Stimulated activated CD8-positive, alpha-beta memory T cell treated with anti-CD3 and anti-CD28 coated beads, Interleukin-2, amount 100 ng/mL, for 1 hour (primary cell): Measurements from ENCODE around the gene MARCHF5.

Source experiments
- DNase-seq, 2 donors: peaks; one replicate each; pipeline ENCODE4 v3.0.0-alpha.2; 2020; ENCODE audit warnings: low read depth in 2 of 2

MARCHF5 gene, protein sequence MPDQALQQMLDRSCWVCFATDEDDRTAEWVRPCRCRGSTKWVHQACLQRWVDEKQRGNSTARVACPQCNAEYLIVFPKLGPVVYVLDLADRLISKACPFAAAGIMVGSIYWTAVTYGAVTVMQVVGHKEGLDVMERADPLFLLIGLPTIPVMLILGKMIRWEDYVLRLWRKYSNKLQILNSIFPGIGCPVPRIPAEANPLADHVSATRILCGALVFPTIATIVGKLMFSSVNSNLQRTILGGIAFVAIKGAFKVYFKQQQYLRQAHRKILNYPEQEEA

DNA sequence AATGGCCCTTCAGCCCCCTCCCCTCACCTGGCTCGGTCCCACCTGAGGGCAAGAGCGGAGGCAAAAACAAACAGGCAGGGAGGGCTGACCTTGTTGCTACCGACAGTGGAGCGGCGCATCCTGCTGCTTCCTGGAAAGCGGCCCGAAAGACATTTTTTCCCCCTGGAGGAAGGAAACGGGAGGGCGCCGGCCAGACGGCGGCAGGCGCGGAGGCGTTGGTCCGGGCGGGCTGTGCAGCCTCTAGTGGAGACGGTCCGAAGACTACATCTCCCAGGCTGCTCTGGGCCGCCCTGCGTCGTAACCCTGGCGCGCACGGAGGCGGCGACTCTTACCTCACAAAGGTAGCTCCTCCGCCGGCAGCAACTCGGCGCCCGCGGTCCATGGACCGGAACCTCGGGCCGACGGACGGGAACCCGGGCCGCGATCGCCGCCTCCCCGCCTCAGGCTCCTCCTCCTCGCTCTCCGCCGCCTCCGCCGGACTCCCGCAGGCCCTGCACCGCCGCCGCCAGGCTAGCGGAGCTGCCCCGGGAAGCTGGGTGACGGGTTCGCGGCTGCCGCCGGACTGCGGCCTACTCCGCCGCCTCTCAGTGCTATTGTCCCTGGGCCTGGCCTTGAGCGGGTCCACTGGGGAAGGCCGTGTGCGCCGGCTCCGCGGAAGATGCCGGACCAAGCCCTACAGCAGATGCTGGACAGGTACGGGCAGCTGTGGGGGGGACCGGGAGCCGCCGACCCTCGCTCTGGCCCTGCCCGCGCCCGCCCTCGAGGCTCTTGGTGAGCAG lies at the start of gene MARCHF5, which contains the start of gene CPEB3:
Gene MARCHF5, plus strand, starts transcription at position 331 of the 779 bp plus-strand sequence. Its CDS starts 328 bp downstream, at position 659.
Gene CPEB3, minus strand, starts transcription at position 242 of the 779 bp plus-strand sequence. CDS start 50,728 bp downstream, outside the sequence.
- DNase-seq = peak; percentile 76 to 81

- DNase-seq = no peak
These were observed 49.5 kb upstream of the MARCHF5 start for GRCh38 chr10:92241501-92241900.

DNA sequence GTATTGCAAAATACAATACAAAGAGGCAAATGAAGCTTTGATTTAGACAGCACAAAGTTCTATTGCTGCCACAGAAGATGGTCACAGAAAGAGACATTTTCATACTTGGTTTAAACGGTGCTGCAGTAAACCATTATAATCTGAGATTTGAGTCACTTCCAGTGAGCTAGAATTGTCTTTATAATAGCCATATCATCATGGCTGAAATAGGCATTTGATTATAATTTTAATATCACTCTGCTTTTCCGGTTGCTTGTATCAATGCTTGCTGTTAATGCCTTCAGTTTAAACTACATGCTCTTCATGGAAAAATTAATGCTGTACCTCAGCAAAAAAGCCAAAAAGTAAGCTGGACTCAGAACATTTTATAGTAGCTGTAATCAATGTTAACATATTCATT lies 48.6 kb upstream of the MARCHF5 start:
- DNase-seq = no peak

DNA sequence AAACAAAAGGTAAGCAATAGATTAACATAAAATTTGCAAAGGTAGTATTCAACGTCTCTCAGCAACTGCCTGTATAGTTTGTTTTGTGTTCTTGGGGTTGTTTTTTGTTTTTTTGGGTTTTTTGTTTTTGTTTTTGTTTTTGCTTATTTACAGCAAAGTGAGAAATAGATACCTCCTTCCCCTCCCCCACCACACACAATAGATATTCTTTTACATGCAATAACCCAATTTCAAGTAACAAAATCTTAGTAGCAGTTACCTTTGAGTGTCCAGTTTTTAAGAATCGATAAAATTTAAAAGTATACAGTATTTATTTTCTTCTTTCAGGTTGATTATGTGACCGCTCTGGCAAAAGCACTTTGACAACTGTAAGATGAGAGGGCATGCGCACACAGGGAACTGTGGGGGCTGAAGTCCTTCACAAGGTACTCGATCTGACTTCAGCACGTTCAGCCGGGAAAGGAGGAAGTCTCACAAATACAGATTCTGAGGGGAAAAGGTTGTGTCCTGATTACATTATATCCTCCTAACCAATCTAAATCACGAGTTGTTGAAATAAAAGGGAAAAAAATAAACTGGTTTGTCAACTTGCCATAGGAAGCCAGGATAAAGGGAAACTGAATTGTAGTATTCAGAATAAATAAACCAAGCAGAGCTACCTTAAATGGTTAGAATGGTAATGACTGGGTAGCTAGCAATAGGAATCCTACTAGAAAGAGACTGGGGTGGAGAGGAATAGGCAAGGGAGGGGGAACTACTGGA lies 47.9 kb upstream of the MARCHF5 start:
- DNase-seq = peak in 1 of 2 donors; percentile 11

DNA sequence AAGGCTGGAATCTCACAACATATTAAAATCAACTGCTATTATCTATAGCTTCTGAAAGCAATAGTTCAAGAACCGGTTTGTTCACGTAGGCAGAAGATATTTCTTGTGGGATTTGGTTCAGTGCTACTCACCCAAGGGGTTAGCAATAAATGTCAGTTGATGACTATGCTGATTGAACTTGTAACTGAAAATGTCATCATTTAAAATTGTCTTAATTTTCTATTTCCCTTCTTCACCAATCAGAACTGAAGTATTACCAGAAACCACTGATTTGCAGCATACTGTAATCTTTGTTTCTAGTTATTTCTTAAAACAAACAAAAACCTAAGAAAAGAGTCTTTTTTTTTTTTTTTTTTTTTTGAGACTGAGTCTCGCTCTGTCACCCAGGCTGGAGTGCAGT lies 46.2 kb upstream of the MARCHF5 start:
- no peak for DNase-seq

DNA sequence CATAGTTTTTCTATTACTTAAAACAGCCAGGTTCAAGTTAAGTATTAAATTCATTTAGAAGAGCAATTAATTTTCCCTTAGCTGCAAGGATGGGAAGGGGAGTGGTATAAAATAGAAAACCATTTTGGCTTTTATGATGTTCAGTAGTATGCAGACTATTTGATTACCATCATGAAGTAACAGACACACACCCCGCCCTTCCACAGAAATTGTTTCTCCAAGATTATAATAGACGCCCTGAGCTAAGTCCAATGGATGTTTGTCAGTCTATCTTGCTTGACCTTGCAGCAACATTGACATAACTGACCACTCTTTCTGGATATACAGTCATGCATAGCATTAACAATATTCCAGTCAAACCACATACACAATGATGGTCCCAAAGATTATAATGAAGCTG lies 42.4 kb upstream of the MARCHF5 start:
- DNase-seq = no peak

- no peak for DNase-seq
These were observed 27.6 kb upstream of the MARCHF5 start for GRCh38 chr10:92263396-92263795.

- no peak for DNase-seq
These were observed 26.7 kb upstream of the MARCHF5 start for GRCh38 chr10:92264249-92264648.

DNA sequence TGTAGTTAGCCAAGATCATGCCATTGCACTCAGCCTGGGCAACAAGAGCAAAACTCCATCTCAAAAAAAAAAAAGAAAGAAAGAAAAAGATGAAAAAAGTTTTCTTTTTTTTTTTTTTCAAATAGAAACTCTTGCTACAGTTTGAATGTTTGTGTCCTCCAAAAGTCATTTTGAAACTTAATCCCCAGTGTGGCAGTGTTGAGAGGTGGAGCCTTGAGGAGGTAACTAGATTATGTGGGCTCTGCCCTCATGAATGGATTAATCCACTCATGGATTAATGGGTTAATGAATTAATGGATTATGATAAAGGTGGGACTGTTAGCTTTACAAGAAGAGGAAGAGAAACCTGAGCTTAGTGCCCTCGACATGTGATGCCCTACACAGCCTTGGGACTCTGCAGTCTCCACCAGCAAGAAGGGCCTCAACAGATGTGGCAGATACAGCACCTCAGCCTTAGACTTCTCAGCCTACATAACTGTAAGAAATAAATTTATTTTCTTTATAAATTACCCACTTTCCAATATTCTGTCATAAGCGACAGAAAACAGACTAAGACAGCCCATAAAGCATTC lies 25.2 kb upstream of the MARCHF5 start:
- DNase-seq = no peak

DNA sequence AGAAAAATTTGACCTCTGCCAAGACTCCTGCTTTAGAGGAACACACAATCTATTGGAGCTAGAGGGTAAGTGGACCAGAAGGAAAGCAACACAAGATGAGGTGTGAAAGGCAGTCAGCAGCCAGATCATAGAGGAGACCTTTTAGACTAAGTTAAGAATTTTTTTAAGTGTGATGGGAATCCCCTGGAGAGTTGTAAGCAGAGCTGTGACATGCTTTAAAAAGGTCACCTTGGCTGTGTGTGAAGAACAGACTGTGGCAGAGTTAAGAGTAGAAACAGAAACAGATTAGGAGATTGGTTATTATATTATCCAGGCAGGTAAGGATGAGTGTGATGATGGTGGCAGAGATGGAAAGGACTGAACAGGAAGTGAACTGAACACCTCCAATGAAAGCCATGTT lies 23.6 kb upstream of the MARCHF5 start:
- no peak for DNase-seq

DNA sequence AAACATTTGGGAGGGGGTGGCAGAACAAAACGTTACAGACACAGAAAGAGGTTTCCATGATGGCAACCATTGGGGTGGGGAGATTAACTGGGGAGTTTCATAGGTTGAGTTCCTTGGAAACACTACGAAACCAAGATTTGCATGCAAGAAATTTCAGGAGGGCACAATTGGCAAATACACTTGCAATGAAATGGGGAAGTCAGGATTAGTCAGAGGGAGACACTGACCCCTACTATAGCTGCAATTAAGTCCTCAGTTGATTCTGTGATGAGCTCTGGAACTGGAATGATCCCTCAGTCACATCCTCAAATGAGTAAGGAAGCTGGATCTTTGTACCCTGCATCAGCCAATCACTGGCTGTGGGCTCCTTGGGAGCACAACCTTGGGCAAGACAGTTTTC lies 22.2 kb upstream of the MARCHF5 start:
- no peak for DNase-seq

GRCh38 chr10:92274071-92274470 lies 16.9 kb upstream of the MARCHF5 start:
- DNase-seq = no peak

- no peak for DNase-seq
These were observed 11.8 kb upstream of the MARCHF5 start for GRCh38 chr10:92278996-92279696.

GRCh38 chr10:92284112-92284704 lies 6.8 kb upstream of the MARCHF5 start:
- DNase-seq = no peak

- no peak for DNase-seq
These were observed 711 bp upstream of the MARCHF5 start for GRCh38 chr10:92290076-92290836.

- DNase-seq = no peak
These were observed 574 bp downstream of the MARCHF5 start for GRCh38 chr10:92291616-92291865.

DNA sequence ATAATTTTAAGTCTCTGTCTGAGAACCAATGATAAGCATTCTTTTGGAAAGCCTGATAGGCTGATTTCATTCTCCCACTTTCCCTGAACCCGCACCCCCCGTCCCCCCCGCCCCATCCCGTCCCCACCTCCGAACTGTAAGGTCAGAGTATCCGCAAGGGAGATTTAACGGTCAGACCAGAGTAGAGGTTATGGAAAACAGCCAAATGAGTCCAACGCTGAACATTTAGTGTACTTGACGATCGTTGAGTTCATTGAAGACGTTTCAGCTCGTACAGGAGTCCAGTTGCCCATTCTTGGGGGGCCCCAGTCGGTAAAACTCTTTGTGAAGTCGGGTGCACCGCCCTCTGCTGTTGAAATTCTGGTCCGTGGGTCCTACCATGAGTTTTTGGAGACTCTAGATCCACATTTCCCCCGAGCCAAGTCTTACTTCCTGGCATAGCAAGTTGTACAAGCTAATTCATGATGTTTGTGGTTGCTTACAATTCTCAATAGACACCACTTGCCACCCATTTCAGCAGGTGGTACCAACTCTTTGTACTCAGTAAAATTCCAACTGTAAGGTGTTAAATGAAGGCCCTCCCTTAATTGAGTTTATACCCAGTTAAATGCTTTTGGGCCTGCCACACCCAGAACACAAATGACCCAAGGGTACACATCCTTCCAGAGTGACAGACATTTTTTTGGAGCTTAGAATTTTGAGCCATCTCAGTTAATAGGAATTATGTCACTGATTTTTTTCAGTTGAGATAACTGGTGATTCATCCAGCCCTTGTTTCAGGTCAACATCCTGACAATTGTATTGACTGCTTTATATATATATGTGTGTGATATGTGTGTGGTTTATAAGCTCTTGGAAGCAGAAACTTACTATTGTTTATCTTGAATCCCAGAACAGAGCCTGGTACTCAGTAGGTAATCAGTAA lies 1.2 kb downstream of the MARCHF5 start:
- no peak for DNase-seq

DNA sequence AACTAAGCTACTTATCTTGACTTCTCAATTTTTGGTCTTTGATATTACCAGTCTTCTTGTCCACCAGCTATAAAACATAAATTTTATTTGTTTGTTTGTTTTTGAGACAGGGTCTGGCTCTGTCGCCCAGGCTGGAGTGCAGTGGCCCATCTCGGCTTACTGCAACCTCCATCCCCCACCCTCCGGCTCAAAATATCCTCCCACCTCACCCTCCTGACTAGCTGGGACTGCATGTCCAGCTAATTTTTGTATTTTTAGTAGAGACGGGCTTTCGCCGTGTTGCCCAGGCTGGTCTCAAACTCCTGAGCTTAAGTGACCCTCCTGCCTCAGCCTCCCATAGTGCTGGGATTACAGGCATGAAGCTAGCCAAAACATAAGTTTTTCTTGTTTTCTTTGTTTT lies 7.5 kb downstream of the MARCHF5 start:
- no peak for DNase-seq

GRCh38 chr10:92303096-92303495 lies 12.1 kb downstream of the MARCHF5 start:
- no peak for DNase-seq
